Measurements from ENCODE around the gene ZNF710. TPM values are rescaled to one million over a fixed set of nuclear protein-coding genes. Genes with fewer than 3 reads are reported as not detected.

Gene ZNF710
- total RNA-seq, 1 experiment from 2014 or later, result 10.0 TPM

DNA sequence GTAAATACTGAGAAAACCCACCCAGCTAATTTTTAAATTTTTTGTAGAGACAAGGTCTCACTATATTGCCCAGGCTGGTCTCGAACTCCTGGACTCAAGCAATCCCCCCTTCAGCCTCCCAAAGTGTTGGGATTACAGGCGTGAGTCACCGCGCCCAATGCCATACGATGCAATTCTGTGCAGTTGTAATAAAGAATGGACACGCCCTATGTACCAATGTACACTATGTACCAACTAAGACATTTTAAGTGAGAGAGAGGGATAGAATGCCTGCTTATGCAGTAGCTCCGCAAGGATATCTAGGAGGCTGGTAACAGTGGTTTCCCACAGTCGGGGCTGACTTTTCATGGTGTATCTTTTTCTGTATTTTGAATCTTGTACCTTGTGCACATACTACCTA, 14.6 kb downstream of the ZNF710 start:
- Histone ChIP-seq H3K4me1 (ENCODE audit: control insufficient read depth in 1 of 2, insufficient read depth in 2 of 2, low read length in 2 of 2) (peaks cover 4 to 11% of the 10 kb centered on the region in 2 experiments; a peak in 3 of 4 replicates), H3K9ac (ENCODE audit: low read length) (no peak overlapping the region), H3K4me2 (ENCODE audit: low read length) (no peak overlapping the region), H3K9me3 (ENCODE audit: control insufficient read depth in 1 of 2, insufficient read depth in 1 of 2, low read depth in 1 of 2, low read length in 2 of 2) (peaks cover 9 to 12% of the 10 kb centered on the region in 2 experiments; a peak in 3 of 4 replicates), H3K36me3 (ENCODE audit: control insufficient read depth in 1 of 2, insufficient read depth in 2 of 2, low read length in 2 of 2) (no peaks in the 10 kb centered on the region), H3K27ac (ENCODE audit: low read depth, low read length) (no peak overlapping the region), H3K9me2 (ENCODE audit: insufficient read depth) (no peaks in the 10 kb centered on the region), H4K20me1 (ENCODE audit: insufficient read depth) (no peaks in the 10 kb centered on the region), H2AFZ (ENCODE audit: low read depth, low read length, poor library complexity, severe bottlenecking) (no peak overlapping the region), H3K79me2 (ENCODE audit: insufficient read depth, low read length) (peaks cover 6% of the 10 kb centered on the region; the same call in 1 of the 2 replicates), H3K4me3 (replicated peaks in 1 of 2; ENCODE audit: low read depth in 1 of 2, low read length in 2 of 2) (no peak overlapping the region), H3K27me3 (ENCODE audit: insufficient read depth, low read length) (no peaks in the 10 kb centered on the region)
- RAD21 ChIA-PET (ENCODE audit: low non-redundant PET in 1 of 2, low total read pairs in 2 of 2, uncharacterized antibody in 2 of 2, unreplicated experiment in 2 of 2), result no interaction called here
- ATAC-seq (no peak), DNase-seq (ENCODE audit: low read depth, low spot score) (no peak)
- BruUV-seq (replicated peaks), result no TSS peak
- intact Hi-C loops (cut with micrococcal nuclease), result no loop called here
- CTCF ChIA-PET, result no interaction called here
- TF ChIP-seq ZFX (IDR thresholded peaks at IDR 0.05) (no peak), CBX3 (IDR thresholded peaks at IDR 0.05; ENCODE audit: low read depth) (no peak), YY1 (IDR thresholded peaks at IDR 0.05; ENCODE audit: extremely low read depth, insufficient replicate concordance, low read depth, low read length) (no peak)
- TF ChIP-seq, protein P1, sequence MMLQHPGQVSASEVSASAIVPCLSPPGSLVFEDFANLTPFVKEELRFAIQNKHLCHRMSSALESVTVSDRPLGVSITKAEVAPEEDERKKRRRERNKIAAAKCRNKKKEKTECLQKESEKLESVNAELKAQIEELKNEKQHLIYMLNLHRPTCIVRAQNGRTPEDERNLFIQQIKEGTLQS (IDR thresholded peaks at IDR 0.05), result no peak
- POLR2A ChIA-PET, result no interaction called here

DNA sequence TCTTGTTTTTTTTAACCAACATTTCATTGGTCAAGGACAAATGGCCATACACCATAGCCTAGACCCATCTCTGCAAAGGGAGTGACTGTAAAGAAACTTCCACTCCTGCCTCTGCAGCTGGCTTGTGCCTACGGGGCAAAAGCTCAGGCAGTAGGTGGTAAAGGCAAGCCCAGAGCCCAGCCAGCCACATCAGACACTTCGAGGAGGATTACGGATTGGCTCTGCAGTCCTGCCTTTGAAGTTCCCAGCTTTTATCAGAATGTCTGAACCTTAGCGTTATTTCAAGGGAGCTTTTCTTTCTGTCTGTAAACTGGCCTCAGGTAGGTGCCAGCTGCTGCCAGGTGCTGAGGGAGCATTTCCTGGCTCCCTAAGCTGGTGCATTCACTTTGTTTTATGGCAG, 15.6 kb downstream of the ZNF710 start:
- Histone ChIP-seq H3K36me3 (ENCODE audit: control insufficient read depth in 1 of 2, insufficient read depth in 2 of 2, low read length in 2 of 2) (no peaks in the 10 kb centered on the region), H3K27me3 (ENCODE audit: insufficient read depth, low read length) (no peaks in the 10 kb centered on the region), H4K20me1 (ENCODE audit: insufficient read depth) (no peaks in the 10 kb centered on the region), H3K4me3 (replicated peaks in 1 of 2; ENCODE audit: low read depth in 1 of 2, low read length in 2 of 2) (no peak overlapping the region), H3K9ac (ENCODE audit: low read length) (no peak overlapping the region), H3K27ac (ENCODE audit: low read depth, low read length) (no peak overlapping the region), H3K4me2 (ENCODE audit: low read length) (no peak overlapping the region), H2AFZ (ENCODE audit: low read depth, low read length, poor library complexity, severe bottlenecking) (no peak overlapping the region), H3K79me2 (ENCODE audit: insufficient read depth, low read length) (peaks cover 5% of the 10 kb centered on the region; the same call in 1 of the 2 replicates), H3K9me2 (ENCODE audit: insufficient read depth) (no peaks in the 10 kb centered on the region), H3K9me3 (ENCODE audit: control insufficient read depth in 1 of 2, insufficient read depth in 1 of 2, low read depth in 1 of 2, low read length in 2 of 2) (peaks cover 5 to 9% of the 10 kb centered on the region in 2 experiments; a peak in 3 of 4 replicates), H3K4me1 (ENCODE audit: control insufficient read depth in 1 of 2, insufficient read depth in 2 of 2, low read length in 2 of 2) (peaks cover 4 to 11% of the 10 kb centered on the region in 2 experiments; a peak in 3 of 4 replicates)
- no TSS peak for BruUV-seq (replicated peaks)
- ATAC-seq (peak; percentile 38; the same call in 1 of the 2 replicates), DNase-seq (ENCODE audit: low read depth, low spot score) (no peak)
- ChIA-PET POLR2A (interaction anchor here (0.6 to 1.0 kb wide), 2 partner anchors 12 to 15 kb away, joined by 3 to 4 read pairs; no protein-coding TSS in a partner anchor), CTCF (no interaction called here), RAD21 (ENCODE audit: low non-redundant PET in 1 of 2, low total read pairs in 2 of 2, uncharacterized antibody in 2 of 2, unreplicated experiment in 2 of 2) (no interaction called here)
- TF ChIP-seq ZFX (IDR thresholded peaks at IDR 0.05) (no peak), ZNF274 (IDR thresholded peaks at IDR 0.05; ENCODE audit: low read depth, low read length) (no peak), TCF7L2 (IDR thresholded peaks at IDR 0.05; ENCODE audit: borderline replicate concordance, extremely low read depth, insufficient read depth, insufficient read length) (no peak), POLR2AphosphoS5 (IDR thresholded peaks at IDR 0.05; ENCODE audit: low read depth, low read length) (no peak)
- TF ChIP-seq, protein P2, sequence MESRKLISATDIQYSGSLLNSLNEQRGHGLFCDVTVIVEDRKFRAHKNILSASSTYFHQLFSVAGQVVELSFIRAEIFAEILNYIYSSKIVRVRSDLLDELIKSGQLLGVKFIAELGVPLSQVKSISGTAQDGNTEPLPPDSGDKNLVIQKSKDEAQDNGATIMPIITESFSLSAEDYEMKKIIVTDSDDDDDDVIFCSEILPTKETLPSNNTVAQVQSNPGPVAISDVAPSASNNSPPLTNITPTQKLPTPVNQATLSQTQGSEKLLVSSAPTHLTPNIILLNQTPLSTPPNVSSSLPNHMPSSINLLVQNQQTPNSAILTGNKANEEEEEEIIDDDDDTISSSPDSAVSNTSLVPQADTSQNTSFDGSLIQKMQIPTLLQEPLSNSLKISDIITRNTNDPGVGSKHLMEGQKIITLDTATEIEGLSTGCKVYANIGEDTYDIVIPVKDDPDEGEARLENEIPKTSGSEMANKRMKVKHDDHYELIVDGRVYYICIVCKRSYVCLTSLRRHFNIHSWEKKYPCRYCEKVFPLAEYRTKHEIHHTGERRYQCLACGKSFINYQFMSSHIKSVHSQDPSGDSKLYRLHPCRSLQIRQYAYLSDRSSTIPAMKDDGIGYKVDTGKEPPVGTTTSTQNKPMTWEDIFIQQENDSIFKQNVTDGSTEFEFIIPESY (IDR thresholded peaks at IDR 0.05; ENCODE audit: extremely low read depth, insufficient replicate concordance, low read length), result no peak
- TF ChIP-seq, protein P3, sequence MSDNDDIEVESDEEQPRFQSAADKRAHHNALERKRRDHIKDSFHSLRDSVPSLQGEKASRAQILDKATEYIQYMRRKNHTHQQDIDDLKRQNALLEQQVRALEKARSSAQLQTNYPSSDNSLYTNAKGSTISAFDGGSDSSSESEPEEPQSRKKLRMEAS (IDR thresholded peaks at IDR 0.05), result no peak
- intact Hi-C loops (cut with micrococcal nuclease), result no loop called here
